Stimulated activated CD8-positive, alpha-beta memory T cell treated with anti-CD3 and anti-CD28 coated beads, Interleukin-2, amount 100 ng/mL, for 48 hours (primary cell): ENCODE results near the gene ADORA1.

Experiments used
- DNase-seq, 2 donors: peaks; one replicate each; pipeline ENCODE4 v3.0.0-alpha.2; 2020; ENCODE audit warnings: low read depth in 2 of 2

ADORA1 gene

GRCh38 chr1:203127666-203128430 lies at the start of gene ADORA1:
Gene ADORA1, plus strand, starts transcription at chr1:203127726. Its CDS starts 1,116 bp downstream, at chr1:203128842.
- no peak for DNase-seq

GRCh38 chr1:203077956-203078355 lies 49.6 kb upstream of the ADORA1 start:
- DNase-seq = no peak

- no peak for DNase-seq
Measured at GRCh38 chr1:203078478-203078877, 49.0 kb upstream of the ADORA1 start.

- no peak for DNase-seq
Measured at GRCh38 chr1:203080456-203080855, 47.1 kb upstream of the ADORA1 start.

GRCh38 chr1:203081465-203082230 lies 45.9 kb upstream of the ADORA1 start:
- DNase-seq = no peak

GRCh38 chr1:203082231-203082505 lies 45.4 kb upstream of the ADORA1 start:
- DNase-seq = no peak

- DNase-seq = no peak
Measured at GRCh38 chr1:203082571-203083462, 44.7 kb upstream of the ADORA1 start.

DNA sequence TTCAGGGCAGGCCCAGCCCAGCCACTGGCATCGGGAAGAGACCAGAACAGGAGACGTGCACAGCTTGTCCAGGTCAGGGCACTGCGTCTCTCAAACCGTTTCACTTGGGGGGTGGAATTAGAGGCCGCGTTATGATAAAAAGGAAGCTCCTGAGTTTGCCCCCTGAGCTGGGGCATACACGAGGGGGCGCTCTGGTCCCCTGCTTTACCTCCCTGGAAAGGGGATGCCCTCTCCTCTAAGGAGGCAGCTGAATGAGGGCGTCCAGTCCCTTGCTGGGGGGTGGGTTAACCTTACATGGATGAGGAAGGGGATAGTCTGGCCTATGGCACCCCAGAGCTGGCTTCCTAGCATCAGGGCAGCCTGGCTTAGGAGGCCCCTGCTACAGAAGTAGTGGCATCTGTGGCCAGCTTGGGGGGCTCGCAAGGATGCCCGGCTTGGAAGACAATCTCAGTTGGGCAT lies 44.0 kb upstream of the ADORA1 start:
- no peak for DNase-seq

DNA sequence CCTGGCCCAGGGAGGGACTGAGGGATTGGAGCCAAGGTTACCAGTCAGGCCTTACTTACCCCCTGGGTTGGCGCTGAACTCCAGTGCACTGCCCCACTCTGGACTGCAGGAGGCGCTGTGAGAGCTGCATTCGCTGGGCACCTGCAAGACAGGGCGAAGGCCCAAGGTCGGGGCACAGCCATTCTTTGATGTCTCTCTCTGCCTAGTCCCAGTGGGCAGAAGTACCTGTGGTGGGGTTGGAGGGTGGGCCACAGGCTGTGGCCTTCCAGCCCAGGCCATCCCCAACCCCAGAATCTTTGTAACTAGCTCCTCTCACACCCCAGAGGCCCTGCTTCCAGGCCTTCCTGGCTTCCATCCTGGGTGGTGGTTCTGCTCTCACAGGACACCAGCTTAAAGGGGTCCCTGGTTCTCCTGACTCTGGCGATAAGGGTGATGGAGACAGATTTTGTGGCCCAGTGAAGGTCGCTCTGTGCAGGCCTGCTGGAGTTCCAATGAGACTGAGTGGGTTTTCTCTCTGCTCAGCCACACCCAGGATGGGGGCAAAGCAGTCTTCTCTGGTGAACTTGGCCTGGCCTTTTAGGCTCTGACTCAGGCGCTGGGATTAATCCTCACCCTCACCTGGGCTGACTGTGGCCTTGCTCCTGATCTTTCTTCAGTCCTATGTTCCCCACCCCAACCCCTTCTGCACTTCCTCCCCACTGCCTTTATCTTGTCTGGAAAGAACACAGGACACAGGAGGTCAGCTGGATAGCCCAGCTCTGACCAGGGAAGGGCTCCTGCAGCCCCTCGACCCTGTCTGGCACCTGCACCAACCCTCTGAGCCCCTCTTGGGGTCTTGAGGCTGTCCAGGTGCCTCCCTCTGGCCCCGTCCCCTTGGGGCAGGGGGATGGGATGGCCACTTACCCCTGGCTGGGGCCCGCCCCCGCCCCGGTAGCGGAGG lies 42.7 kb upstream of the ADORA1 start:
- DNase-seq = peak in 1 of 2 donors; percentile 29

GRCh38 chr1:203085528-203086406 lies 41.8 kb upstream of the ADORA1 start, which contains the start of gene MYOG:
Gene MYOG, minus strand, starts transcription at chr1:203086012. Its CDS starts 51 bp downstream, at chr1:203085961.
- no peak for DNase-seq

DNA sequence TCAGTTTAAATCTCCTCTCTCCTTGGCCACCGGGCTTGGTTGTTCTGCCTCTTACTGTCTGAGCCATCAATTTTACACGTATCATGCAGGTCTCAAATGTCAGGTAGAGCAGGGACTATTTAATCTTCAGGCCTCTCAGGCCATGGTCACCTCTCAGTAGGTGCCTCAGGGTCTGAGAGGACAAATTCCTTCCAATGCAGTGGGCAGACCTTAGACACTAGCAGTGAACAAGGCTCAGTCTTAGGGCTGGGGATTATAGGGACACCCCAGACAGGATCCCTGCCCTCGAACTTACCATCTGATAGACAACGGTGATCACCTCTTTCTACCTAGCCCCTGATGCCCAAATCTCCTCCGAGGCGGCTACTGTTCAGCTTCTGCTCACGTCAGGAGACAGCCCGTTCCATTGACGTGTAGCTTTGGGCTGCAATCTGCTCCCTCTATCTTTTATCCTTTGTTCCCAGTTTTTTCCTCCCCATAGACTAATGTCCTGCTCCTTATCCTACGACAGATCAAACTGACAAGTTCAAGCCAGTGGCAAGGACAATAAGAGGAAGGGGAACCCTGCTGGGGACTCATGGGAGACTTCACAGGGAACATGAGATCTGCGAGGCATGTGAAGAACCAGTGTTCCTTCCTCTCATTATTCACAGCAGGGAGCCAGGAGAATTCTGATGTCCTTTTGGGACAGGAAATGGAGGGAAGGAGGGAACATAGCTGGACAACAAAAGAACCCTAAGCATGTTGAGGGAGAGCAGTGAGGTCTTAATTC lies 40.3 kb upstream of the ADORA1 start:
- DNase-seq = no peak

DNA sequence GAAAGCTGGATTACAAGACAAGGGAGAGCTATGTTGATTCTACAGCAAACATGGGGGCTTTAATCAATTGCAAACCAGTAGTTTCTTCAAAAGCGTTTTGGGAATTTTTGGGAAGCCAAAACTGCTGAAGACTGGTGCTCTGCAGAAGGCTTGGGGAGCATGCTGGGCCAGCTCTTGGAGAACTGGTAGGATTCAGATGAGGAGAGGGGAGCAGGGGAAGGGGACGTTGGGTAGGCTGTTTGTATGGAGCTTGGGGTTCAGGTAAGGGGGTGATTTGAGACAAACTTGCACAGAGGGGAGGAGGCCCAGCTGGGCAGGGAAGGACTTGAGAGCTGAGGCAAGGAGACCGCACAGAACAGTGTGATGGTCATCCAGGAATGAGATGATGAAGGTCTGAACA lies 39.1 kb upstream of the ADORA1 start:
- DNase-seq = no peak

DNA sequence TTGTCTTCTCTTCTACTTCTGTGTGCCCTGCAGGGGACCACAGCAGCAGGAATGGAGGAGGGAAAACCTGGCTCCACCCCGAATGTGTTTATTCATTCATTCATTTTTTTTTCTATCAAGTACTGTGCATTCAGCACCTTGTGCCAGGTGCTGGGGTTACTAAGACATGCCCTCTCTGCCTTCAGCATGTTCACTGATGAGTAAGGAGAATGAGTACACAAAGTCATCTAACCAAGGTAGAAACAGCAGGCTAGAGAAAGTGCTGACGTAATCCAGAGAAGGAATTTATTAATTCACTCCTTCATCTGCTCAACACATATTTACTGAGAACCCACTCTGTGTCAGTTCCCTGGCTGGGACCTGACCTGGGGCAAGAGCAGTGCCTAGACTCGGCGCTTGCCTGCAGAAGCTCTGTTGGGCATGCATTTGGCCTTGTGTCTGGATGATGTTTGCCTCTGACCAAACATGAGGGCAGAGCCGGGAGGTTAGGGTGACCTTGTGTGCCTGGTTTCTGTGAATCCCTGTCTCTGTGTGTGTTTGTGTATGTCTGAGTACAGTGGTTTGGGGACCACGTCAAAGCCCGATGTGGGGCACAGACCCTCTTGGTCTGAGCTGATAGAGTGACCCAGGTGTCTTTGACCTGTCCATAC lies 38.4 kb upstream of the ADORA1 start:
- DNase-seq = no peak

GRCh38 chr1:203089651-203090045 lies 37.9 kb upstream of the ADORA1 start:
- no peak for DNase-seq

DNA sequence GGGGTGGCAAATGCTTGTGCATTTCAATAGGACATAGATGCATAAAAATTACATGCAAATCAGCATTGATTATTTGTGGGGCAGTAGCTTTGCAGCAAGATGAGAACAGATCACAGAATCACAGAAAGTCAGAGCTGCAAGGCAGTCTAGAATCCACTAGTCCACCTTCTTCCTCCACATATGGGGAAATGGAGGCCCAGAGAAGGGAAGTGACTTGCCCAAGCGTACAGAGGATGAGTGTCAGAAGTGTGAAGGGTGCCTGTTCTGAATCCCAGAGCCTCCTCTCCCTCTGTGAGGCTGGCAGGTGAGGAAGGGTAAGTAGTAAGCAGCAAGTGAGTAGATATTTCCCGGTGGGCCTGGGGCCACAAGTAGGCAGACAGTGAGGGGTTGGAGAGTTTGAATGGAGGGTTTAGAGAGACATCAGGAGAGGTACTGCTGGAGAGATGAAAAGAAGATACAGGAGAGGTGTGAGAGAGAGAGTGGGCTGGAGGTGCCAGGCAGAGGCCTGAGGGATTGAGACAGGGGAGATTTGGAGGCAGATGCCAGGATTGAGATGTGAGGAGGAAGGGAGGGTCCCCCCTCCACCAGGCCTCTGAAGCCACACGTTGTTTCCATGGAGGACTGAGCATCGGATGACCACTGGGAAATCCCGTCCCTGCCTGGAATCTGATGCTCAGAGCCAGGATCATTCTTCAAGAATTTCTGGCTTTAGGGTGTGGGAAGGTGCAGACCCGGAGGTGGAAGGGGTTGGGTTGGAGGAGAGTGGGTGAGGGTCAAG lies 36.9 kb upstream of the ADORA1 start:
- DNase-seq = no peak

- DNase-seq = no peak
Measured at GRCh38 chr1:203091199-203091477, 36.4 kb upstream of the ADORA1 start.

GRCh38 chr1:203091761-203092330 lies 35.7 kb upstream of the ADORA1 start:
- no peak for DNase-seq
